RWPE2 (cell line): Measurements from ENCODE around the gene SLC9C1.

Experiments
- ATAC-seq: fragments of 200-7000 bp; cut with Tn5 transposase; 3 replicates; pipeline ENCODE4 v1.9.1; 2021; ENCODE audit warnings: low read depth
- DNase-seq: peaks from one replicate; pipeline ENCODE4 v3.0.0-alpha.2; 2020; ENCODE audit warnings: low spot score
- H3K27ac ChIP-seq: fragments of 450-650 bp; 2 replicates; pipeline ENCODE4 v1.5.1; 2017; ENCODE audit warnings: mild to moderate bottlenecking; ENCODE audit not compliant: poor library complexity, severe bottlenecking
- H3K27me3 ChIP-seq: fragments of 250-450 bp; sonication (Bioruptor Pico); 2 replicates; pipeline ENCODE4 v1.5.1; 2021; ENCODE audit warnings: mild to moderate bottlenecking, moderate library complexity; ENCODE audit not compliant: insufficient read depth, poor library complexity, severe bottlenecking
- H3K36me3 ChIP-seq: fragments of 250-450 bp; sonication (Bioruptor Pico); 2 replicates; pipeline ENCODE4 v1.5.1; 2020; ENCODE audit warnings: low read depth, mild to moderate bottlenecking, moderate library complexity
- H3K4me1 ChIP-seq: fragments of 250-450 bp; sonication (Bioruptor Pico); 2 replicates; pipeline ENCODE4 v1.5.1; 2021; ENCODE audit warnings: mild to moderate bottlenecking, moderate library complexity; ENCODE audit not compliant: insufficient read depth, poor library complexity, severe bottlenecking
- H3K4me3 ChIP-seq: fragments of 250-450 bp; sonication (Bioruptor Pico); 2 replicates; pipeline ENCODE4 v1.5.1; 2021; ENCODE audit warnings: mild to moderate bottlenecking, moderate library complexity; ENCODE audit not compliant: severe bottlenecking
- H3K9me3 ChIP-seq: fragments of 250-450 bp; sonication (Bioruptor Pico); 2 replicates; pipeline ENCODE4 v1.5.1; 2021; ENCODE audit warnings: mild to moderate bottlenecking, moderate library complexity; ENCODE audit not compliant: severe bottlenecking
- TF ChIP-seq, protein P1 (sequence below): fragments of 450-650 bp; IDR thresholded peaks from one replicate; pipeline ENCODE4 v1.5.1; 2017; ENCODE audit warnings: mild to moderate bottlenecking, moderate library complexity; ENCODE audit not compliant: poor library complexity, severe bottlenecking

SLC9C1 gene

DNA sequence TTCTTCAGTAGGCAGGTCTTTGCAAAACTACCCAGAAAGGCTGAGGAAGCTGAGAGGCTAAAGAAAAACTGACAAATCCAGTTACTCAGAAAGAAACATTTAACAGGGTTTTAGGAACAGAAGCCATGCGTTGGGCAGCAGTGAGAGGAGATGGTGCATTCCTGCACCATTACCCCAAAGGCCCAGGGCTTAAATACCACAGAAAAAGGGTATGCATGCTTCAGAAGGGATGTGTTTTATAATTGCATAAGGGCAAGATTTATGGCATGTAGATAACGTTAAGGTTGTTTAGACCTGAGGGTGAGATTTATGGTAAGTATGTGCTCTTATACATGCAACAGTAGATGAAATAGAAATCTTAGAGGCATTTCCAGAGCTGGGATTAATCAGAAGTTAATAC, 197.8 kb downstream of the SLC9C1 start:
- TF ChIP-seq, protein P1, sequence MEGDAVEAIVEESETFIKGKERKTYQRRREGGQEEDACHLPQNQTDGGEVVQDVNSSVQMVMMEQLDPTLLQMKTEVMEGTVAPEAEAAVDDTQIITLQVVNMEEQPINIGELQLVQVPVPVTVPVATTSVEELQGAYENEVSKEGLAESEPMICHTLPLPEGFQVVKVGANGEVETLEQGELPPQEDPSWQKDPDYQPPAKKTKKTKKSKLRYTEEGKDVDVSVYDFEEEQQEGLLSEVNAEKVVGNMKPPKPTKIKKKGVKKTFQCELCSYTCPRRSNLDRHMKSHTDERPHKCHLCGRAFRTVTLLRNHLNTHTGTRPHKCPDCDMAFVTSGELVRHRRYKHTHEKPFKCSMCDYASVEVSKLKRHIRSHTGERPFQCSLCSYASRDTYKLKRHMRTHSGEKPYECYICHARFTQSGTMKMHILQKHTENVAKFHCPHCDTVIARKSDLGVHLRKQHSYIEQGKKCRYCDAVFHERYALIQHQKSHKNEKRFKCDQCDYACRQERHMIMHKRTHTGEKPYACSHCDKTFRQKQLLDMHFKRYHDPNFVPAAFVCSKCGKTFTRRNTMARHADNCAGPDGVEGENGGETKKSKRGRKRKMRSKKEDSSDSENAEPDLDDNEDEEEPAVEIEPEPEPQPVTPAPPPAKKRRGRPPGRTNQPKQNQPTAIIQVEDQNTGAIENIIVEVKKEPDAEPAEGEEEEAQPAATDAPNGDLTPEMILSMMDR = no peak
- Histone ChIP-seq H3K4me1 (peaks cover 20% of the 10 kb centered on the region), H3K4me3 (no peak overlapping the region), H3K27me3 (no peaks in the 10 kb centered on the region), H3K36me3 (peaks cover 13% of the 10 kb centered on the region), H3K27ac (peak overlapping the region; percentile 45), H3K9me3 (no peaks in the 10 kb centered on the region)
- DNase-seq = no peak
- ATAC-seq = peak; percentile 13; the same call in 1 of the 3 replicates

GRCh38 chr3:112095731-112096130, 198.3 kb downstream of the SLC9C1 start:
- Histone ChIP-seq H3K36me3 (peaks cover 13% of the 10 kb centered on the region), H3K27ac (peak overlapping the region; percentile 45), H3K27me3 (no peaks in the 10 kb centered on the region), H3K9me3 (no peaks in the 10 kb centered on the region), H3K4me3 (no peak overlapping the region), H3K4me1 (peaks cover 16% of the 10 kb centered on the region)
- no peak for DNase-seq
- no peak for ATAC-seq
- TF ChIP-seq, protein P1 = no peak

DNA sequence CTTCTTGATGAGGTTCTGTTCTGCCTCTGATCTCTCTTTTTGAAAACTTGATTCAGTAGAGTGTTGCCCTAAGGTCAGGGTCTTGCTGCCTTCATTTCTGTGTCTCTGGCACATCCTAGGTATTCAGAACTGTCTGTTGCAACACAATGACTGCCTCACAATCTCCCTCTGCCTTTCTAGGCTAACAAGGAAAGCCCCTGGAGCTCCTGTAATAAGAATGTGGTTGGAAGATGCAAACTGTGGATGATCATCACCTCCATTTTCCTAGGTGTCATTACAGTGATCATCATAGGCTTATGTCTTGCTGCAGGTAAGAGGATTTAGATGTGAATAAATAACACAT, 200.9 kb downstream of the SLC9C1 start:
- H3K4me3 ChIP-seq = no peak overlapping the region
- no peak for ATAC-seq
- peaks cover 20% of the 10 kb centered on the region for H3K4me1 ChIP-seq
- H3K9me3 ChIP-seq = no peaks in the 10 kb centered on the region
- H3K36me3 ChIP-seq = peaks cover 13% of the 10 kb centered on the region
- H3K27me3 ChIP-seq = no peaks in the 10 kb centered on the region
- no peak overlapping the region for H3K27ac ChIP-seq
- no peak for DNase-seq
- TF ChIP-seq, protein P1 = no peak

- Histone ChIP-seq H3K4me1 (peaks cover 21% of the 10 kb centered on the region), H3K27ac (no peak overlapping the region), H3K9me3 (no peaks in the 10 kb centered on the region), H3K4me3 (no peak overlapping the region), H3K36me3 (peaks cover 13% of the 10 kb centered on the region), H3K27me3 (no peaks in the 10 kb centered on the region)
- ATAC-seq (no peak), DNase-seq (no peak)
- TF ChIP-seq, protein P1 = no peak
Measured at GRCh38 chr3:112092496-112093179, 201.4 kb downstream of the SLC9C1 start.

DNA sequence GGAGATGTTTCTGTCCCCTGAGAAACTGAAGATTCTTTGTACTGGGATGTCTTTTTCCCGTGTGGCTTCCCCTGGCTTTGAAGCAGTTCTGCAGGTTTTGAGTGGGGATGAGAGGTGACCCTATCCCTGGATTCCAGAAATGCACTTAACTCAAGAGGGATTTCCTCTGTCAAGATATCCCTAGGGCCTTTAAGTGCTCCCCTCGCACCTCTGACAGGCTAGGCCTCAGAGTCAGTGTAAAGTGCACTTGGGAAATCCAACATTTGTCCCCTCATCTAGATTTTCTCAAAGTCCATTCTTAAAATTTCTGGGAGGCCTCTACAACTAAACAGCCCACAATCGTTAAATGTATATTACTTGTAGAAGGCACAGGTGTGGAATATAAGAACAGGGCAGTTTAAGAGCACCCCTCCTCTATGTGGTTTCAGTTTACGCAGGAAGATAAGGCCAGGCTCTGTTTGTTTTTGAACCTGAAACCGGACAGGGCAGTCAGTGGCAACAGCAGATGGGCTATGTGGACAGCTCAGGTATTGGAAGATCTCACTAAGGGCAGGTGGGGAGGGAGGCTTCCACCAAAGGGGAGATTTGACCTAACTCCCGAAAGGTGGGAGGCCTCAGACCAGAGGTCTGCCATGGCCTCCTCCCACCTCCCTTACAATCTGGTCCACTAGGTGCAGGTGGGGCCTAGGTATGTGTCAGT, 203.0 kb downstream of the SLC9C1 start:
- DNase-seq = no peak
- H3K4me1 ChIP-seq = peaks cover 17% of the 10 kb centered on the region
- no peak for ATAC-seq
- H3K4me3 ChIP-seq = no peak overlapping the region
- H3K27ac ChIP-seq = no peak overlapping the region
- H3K27me3 ChIP-seq = no peaks in the 10 kb centered on the region
- TF ChIP-seq, protein P1 = no peak
- no peaks in the 10 kb centered on the region for H3K9me3 ChIP-seq
- H3K36me3 ChIP-seq = peaks cover 13% of the 10 kb centered on the region
